AG09309 (cell line): ENCODE measurements around the gene WASHC4.

ENCODE experiments used
- DNase-seq: peaks from one replicate; pipeline ENCODE4 v3.0.0-alpha.2; 2010; ENCODE audit warnings: low read depth
- H3K4me3 ChIP-seq: 2 replicates; pipeline ENCODE4 v1.5.1; 2011; ENCODE audit warnings: mild to moderate bottlenecking, low read depth, low read length, moderate library complexity; ENCODE audit not compliant: control insufficient read depth
- CTCF ChIP-seq: IDR thresholded peaks from 2 replicates; pipeline ENCODE4 v1.5.1; 2011; ENCODE audit warnings: mild to moderate bottlenecking, low read depth, low read length, inconsistent platforms; ENCODE audit not compliant: insufficient read depth, control insufficient read depth; ENCODE audit errors: missing control alignments

WASHC4 gene

GRCh38 chr12:105107494-105108371 lies at the start of gene WASHC4:
Gene WASHC4 (plus strand): TSS chr12:105107731. CDS start chr12:105107801, 70 bp downstream.
- DNase-seq = no peak
- peak within 1 kb of the TSS; percentile 99 for H3K4me3 ChIP-seq
- no peak for TF ChIP-seq CTCF

GRCh38 chr12:105060715-105061378 lies 46.7 kb upstream of the WASHC4 start:
- DNase-seq = no peak
- H3K4me3 ChIP-seq = no peak overlapping the region
- no peak for TF ChIP-seq CTCF

GRCh38 chr12:105064564-105065178 lies 42.9 kb upstream of the WASHC4 start:
- no peak overlapping the region for H3K4me3 ChIP-seq
- no peak for TF ChIP-seq CTCF
- no peak for DNase-seq

- no peak for TF ChIP-seq CTCF
These were observed 40.0 kb upstream of the WASHC4 start for GRCh38 chr12:105067511-105068031.

GRCh38 chr12:105069936-105070702 lies 37.4 kb upstream of the WASHC4 start:
- no peak for TF ChIP-seq CTCF
- no peak for DNase-seq
- H3K4me3 ChIP-seq = no peak overlapping the region

More at GRCh38 chr12:105067511-105068031, 40.0 kb upstream of the WASHC4 start:
- H3K4me3 ChIP-seq = no peak overlapping the region
- no peak for DNase-seq

GRCh38 chr12:105071981-105072380 lies 35.5 kb upstream of the WASHC4 start:
- DNase-seq = no peak
- no peak for TF ChIP-seq CTCF
- H3K4me3 ChIP-seq = no peak overlapping the region
